SH-SY5Y (cell line): ENCODE results near the gene PHKA2.

ENCODE experiments used
- GATA2 ChIP-seq: IDR thresholded peaks from 2 replicates; pipeline ENCODE4 v1.6.1; 2011; ENCODE audit warnings: mild to moderate bottlenecking, low read depth, low read length
- GATA3 ChIP-seq: IDR thresholded peaks from 2 replicates; pipeline ENCODE4 v1.6.1; 2011; ENCODE audit warnings: low read depth, mild to moderate bottlenecking, low read length, moderate library complexity

GRCh38 chrX:18873189-18873791 lies 110.6 kb downstream of the PHKA2 start:
- TF ChIP-seq GATA2 (no peak), GATA3 (no peak)
